Measurements from ENCODE around the gene ECHDC3.
"Not testable (repeated sequence)": the region's sequence is repeated elsewhere in the genome, so short reads cannot be mapped to it uniquely, and the experiment has no call there.

Gene ECHDC3

DNA sequence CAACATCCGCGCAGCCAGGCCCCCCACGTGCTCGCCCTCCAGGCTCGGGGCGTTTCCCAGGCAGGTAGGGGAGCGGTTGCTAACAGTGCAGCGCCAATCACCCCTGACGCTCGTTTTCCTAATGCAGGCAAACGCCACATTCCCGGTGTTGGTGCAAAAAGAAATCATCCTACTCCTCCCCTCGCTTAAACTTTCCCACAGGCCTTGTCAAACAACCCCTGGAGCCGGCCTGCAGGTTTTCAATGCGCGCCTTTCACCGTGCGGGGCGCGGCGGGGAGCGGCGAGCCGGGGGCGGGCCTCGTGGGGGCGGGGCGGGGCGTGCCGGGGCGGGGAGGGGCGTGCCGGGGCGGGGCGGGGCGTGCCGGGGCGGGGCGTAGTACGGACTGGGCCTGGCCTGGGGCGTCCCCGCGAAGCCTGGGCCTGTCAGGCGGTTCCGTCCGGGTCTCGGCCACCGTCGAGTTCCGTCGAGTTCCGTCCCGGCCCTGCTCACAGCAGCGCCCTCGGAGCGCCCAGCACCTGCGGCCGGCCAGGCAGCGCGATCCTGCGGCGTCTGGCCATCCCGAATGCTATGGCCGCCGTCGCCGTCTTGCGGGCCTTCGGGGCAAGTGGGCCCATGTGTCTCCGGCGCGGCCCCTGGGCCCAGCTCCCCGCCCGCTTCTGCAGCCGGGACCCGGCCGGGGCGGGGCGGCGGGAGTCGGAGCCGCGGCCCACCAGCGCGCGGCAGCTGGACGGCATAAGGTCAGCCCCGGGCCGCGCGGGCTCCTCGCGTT is at the start of gene ECHDC3:
TSS of gene ECHDC3 (plus strand) at position 374 of the 770 bp plus-strand sequence. CDS start at position 569, 195 bp downstream.
- DNase-seq = no peak

- no peak for DNase-seq
These were observed 48.8 kb upstream of the ECHDC3 start for GRCh38 chr10:11693376-11693775.

GRCh38 chr10:11695779-11696178 is 46.4 kb upstream of the ECHDC3 start:
- DNase-seq = no peak

DNA sequence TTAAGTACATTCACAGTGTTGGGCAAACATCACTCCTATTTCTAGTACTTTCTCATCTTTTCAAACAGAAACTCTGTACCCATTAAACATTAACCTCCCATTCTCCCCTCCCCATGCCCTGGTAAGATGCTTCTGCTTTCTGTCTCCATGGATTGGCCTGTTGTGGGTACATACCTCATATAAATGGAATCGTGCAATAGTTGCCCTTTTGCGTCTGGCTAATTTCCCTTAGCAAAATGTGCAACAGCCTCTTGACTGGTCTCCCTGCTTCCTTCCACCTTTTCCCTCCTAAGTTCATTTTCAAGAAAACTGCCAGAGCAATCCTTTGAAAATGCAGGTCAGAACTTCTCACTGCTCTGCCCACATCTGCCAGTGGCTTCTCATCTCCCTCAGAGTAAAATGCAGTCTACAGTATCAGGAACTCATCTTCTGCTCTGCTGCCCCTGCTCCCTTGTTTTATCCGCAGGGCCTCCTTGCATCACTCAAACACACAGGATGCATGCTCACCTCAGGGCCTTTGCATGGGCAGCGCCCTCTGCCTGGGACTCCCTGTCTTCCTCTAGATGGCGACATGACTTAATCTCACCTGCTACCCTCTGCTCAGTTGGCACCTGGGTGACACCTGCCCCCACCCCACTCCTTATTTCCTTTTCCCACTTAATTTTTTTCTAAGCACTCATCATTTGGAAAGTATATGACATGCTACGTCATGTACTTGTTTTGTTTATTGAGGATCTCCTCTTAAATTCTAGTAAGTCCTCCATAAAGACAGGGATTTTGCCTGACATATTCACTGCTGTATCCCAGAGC is 44.3 kb upstream of the ECHDC3 start:
- no peak for DNase-seq

GRCh38 chr10:11698691-11699549 is 43.3 kb upstream of the ECHDC3 start:
- DNase-seq = no peak

DNA sequence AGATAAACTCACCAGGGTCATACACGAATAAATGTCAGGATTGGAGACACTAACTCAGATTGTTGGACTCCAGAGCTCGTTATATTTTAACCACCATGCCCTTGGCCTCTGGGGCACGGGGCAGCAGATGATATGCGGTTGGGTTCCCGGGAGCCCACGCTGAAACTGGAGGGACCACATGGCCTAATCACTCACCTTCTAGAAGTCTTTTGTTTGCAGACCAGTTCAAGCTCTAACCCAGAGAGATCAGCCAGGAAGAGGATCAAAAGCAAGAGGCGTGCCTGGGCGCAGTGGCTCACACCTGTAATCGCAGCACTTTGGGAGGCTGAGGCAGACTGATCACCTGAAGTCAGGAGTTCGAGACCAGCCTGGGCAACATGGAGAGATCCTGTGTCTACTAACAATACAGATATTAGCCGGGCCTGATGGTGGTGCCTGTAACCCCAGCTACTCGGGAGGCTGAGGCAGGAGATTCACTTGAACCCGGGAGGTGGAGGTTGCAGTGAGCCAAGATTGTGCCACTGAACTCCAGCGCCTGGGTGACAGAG is 42.6 kb upstream of the ECHDC3 start:
- no peak for DNase-seq

DNA sequence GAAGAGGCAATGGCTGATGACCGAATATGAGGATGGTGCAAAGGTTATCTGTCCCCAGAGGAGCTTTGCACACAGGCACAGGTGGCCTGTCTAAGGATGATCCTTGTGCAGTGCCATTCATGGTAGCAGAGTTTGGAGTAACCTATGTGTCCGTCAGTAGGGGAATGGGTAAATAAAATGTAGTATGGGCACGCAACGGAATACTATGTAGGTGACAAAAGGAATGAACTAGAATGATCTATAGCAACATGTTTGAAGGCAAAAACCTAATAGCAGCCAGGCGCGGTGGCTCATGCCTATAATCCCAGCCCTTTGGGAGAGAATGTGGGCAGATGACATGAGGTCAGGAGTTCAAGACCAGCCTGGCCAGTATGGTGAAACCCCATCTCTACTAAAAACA is 41.6 kb upstream of the ECHDC3 start:
- no peak for DNase-seq

DNA sequence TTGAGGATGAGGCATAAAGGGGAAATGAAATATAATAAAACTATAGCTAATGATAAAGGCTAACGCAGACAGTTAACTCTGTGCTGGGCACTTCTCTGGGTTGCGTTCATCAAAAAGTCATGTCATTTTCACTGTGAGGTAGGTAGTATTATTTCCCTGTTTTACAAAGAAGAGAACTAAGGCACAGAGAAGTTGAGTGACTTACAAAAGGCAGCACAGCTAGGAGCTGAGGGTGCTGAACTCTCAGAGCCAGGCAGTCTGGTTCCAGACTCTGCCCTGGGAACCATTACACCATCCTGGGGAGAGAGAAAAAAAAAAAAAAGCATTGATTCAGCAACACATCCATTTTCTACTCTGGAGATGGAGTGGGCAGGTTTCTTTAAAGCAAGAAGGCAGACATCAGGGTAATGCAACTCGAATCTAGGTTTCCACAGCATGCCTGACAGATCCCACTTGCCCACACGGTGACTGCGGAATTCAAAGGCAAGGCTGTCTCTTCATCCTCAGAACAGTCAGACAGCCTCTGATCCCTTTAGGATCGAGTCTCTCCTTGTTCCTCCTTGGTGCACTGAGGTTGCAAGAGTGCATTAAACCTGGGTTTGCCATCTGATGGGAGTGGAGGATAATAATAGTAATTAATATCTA is 40.6 kb upstream of the ECHDC3 start:
- no peak for DNase-seq

DNA sequence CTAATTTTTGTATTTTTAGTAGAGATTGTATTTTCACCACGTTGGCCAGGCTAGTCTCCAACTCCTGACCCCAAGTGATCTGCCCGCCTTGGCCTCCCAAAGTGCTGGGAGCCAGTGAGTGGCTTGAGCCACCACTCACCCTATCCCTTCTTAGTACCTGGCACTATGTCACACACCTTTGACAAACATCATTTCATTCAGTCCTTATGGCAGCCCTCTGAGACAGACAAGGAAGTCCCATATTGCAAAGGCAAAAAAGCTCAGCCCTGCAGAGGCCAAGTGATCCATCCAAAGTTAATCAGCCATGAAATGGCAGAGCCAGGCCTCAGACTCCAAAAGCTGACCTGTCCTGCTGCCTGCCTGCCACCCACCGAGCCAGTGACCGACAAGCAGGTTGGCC is 39.9 kb upstream of the ECHDC3 start:
- no peak for DNase-seq

- DNase-seq = no peak
These were observed 38.1 kb upstream of the ECHDC3 start for GRCh38 chr10:11704092-11704491.

- no peak for DNase-seq
These were observed 36.5 kb upstream of the ECHDC3 start for GRCh38 chr10:11705722-11706121.

GRCh38 chr10:11706895-11707567 is 35.2 kb upstream of the ECHDC3 start:
- no peak for DNase-seq

GRCh38 chr10:11707624-11708350 is 34.4 kb upstream of the ECHDC3 start:
- DNase-seq = no peak

DNA sequence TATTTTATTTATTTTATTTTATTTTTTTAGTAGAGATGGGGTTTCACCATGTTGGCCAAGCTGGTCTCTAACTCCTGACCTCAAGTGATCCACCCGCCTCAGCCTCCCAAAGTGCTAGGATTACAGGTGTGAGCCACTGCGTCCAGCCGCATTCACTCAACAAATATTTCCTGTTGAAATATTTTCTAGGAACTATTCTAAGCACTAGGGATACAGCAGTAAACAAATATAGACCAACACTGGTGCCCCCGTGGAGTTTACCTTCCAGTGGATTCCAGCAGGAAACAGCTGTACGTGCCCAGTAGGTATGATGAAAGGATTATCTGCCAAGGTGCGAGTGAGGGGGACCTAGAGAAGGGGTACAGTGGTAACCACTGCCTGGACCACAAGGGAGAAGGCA is 33.4 kb upstream of the ECHDC3 start:
- DNase-seq = not testable (repeated sequence)

DNA sequence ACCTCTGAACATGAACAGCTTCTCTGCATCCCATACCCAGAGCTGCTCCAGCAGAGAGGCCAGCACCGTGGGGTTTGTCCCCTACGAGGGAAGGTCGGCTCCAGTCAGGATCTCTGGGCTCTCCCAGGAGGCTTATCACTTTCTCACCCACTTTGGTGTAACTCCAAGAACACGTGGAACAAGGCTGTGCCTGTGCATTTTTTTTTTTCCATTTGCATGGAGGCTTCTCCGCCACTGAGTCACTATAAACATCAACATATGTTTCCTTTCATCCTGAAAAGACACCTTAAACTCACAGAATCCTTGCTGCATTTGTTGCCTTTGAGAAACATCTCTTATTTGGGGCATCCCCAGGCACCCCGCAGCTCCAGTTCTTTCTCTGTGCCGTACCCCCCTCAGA is 29.4 kb upstream of the ECHDC3 start:
- no peak for DNase-seq

- no peak for DNase-seq
These were observed 28.9 kb upstream of the ECHDC3 start for GRCh38 chr10:11713186-11713743.

- no peak for DNase-seq
These were observed 28.2 kb upstream of the ECHDC3 start for GRCh38 chr10:11713963-11714362.

DNA sequence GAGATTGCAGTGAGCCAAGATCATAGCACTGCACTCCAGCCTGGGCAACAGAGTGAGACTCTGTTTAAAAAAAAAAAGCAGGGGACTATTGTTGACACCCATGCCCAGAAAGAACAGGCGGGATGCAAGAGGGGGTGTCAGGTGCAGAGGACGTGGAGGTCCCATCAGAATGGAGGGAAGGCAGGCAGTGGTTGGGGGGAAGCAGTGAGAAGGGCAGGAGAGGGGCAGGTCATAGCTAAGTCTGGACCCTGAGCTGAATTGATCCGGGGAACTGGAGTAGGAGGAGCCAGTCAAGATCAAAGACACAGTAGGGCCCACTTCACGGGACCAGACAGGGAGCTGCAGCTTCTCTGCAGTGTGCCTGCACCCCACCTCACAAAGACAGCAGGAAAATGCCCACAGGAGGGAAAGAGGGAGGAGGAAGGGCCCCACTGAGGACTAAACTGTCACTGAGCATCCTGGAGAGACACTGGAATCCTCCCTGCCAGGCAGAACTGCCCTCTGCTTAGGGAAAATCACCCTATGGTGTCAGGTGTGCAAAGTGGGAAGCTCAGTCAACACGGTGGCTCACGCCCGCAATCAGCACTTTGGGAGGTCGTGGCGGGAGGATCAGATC is 27.3 kb upstream of the ECHDC3 start:
- DNase-seq = no peak

- DNase-seq = peak; percentile 37
These were observed 26.2 kb upstream of the ECHDC3 start for GRCh38 chr10:11715815-11716494.

DNA sequence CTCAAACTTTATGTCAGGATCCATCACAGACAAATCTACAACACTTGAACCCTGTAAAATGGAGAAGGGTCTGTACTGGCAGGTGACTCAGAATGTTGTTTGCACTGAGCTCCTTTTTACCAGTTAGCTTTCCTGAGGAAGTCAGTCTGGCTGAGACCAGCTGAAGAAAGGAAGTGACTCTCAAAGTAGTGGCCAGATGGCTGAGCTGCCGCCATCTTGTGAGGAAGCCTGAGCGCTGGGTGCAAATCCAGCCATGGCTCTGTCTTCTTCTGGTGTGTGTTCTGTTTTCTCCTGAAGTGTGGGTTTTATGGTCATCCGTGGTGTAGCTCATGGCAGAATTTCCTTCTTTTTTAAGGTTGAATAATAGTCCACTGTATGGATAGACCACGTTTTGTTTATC is 25.5 kb upstream of the ECHDC3 start:
- DNase-seq = no peak

Data from NCI-H774 (cell line).